Islet precursor cell (in vitro differentiated cells): ENCODE measurements around the gene GNGT1.
"Not testable (repeated sequence)": the region's sequence is repeated elsewhere in the genome, so short reads cannot be mapped to it uniquely, and the experiment has no call there.

Source experiments
- DNase-seq: peaks from one replicate; pipeline ENCODE4 v3.0.0-alpha.2; 2018

The GNGT1 gene

GRCh38 chr7:93910076-93910994 lies 4.0 kb downstream of the GNGT1 start:
- no peak for DNase-seq

GRCh38 chr7:93911242-93911641 lies 4.9 kb downstream of the GNGT1 start:
- not testable (repeated sequence) for DNase-seq

GRCh38 chr7:93911661-93912060 lies 5.3 kb downstream of the GNGT1 start:
- not testable (repeated sequence) for DNase-seq

- DNase-seq = no peak
These were observed 6.8 kb downstream of the GNGT1 start for GRCh38 chr7:93913197-93913596.

- DNase-seq = no peak
These were observed 8.3 kb downstream of the GNGT1 start for GRCh38 chr7:93914581-93915066.

- not testable (repeated sequence) for DNase-seq
These were observed 9.0 kb downstream of the GNGT1 start for GRCh38 chr7:93915206-93915842.

GRCh38 chr7:93915888-93916287 lies 9.5 kb downstream of the GNGT1 start:
- DNase-seq = not testable (repeated sequence)

- not testable (repeated sequence) for DNase-seq
These were observed 9.9 kb downstream of the GNGT1 start for GRCh38 chr7:93916315-93916714.

- DNase-seq = no peak
These were observed 14.3 kb downstream of the GNGT1 start for GRCh38 chr7:93920496-93921182.

- no peak for DNase-seq
These were observed 14.8 kb downstream of the GNGT1 start for GRCh38 chr7:93921186-93921585.

- peak; percentile 81 for DNase-seq
These were observed 15.5 kb downstream of the GNGT1 start, which contains the start of gene GNG11 for GRCh38 chr7:93921607-93922566. Gene GNG11 (plus strand): TSS chr7:93921735. CDS start chr7:93922138, 403 bp downstream.

- DNase-seq = no peak
These were observed 16.9 kb downstream of the GNGT1 start for GRCh38 chr7:93923296-93923695.

- DNase-seq = no peak
These were observed 17.6 kb downstream of the GNGT1 start for GRCh38 chr7:93923942-93924341.

GRCh38 chr7:93926800-93927199 lies 20.4 kb downstream of the GNGT1 start:
- no peak for DNase-seq

GRCh38 chr7:93927585-93927984 lies 21.2 kb downstream of the GNGT1 start:
- no peak for DNase-seq

- no peak for DNase-seq
These were observed 25.3 kb downstream of the GNGT1 start for GRCh38 chr7:93931655-93932054.

GRCh38 chr7:93933156-93933555 lies 26.8 kb downstream of the GNGT1 start:
- no peak for DNase-seq

- DNase-seq = no peak
These were observed 28.7 kb downstream of the GNGT1 start for GRCh38 chr7:93935102-93935501.

GRCh38 chr7:93937818-93938217 lies 31.5 kb downstream of the GNGT1 start:
- DNase-seq = no peak

GRCh38 chr7:93938293-93938692 lies 31.9 kb downstream of the GNGT1 start:
- no peak for DNase-seq

- no peak for DNase-seq
These were observed 35.6 kb downstream of the GNGT1 start for GRCh38 chr7:93941945-93942344.
